Measurements from ENCODE around the gene EHBP1.

GRCh38 chr2:62934517-62934916 lies 229.0 kb downstream of the EHBP1 start:
- TF ChIP-seq CTCF (IDR thresholded peaks at IDR 0.05) (no peak), RCOR1 (IDR thresholded peaks at IDR 0.05; ENCODE audit: low read length) (no peak), EP300 (IDR thresholded peaks at IDR 0.05; ENCODE audit: borderline replicate concordance in 1 of 2, low read depth in 1 of 2, low read length in 1 of 2) (no peak), ZBTB33 (IDR thresholded peaks at IDR 0.05; ENCODE audit: borderline replicate concordance, low read depth) (no peak), POLR2AphosphoS5 (IDR thresholded peaks at IDR 0.05; ENCODE audit: low read depth, low read length) (no peak), RAD21 (IDR thresholded peaks at IDR 0.05; ENCODE audit: low read length) (no peak), GABPA (IDR thresholded peaks at IDR 0.05; ENCODE audit: low read depth) (no peak)
